ENCODE measurements around the gene ATXN7L1.

Gene ATXN7L1

DNA sequence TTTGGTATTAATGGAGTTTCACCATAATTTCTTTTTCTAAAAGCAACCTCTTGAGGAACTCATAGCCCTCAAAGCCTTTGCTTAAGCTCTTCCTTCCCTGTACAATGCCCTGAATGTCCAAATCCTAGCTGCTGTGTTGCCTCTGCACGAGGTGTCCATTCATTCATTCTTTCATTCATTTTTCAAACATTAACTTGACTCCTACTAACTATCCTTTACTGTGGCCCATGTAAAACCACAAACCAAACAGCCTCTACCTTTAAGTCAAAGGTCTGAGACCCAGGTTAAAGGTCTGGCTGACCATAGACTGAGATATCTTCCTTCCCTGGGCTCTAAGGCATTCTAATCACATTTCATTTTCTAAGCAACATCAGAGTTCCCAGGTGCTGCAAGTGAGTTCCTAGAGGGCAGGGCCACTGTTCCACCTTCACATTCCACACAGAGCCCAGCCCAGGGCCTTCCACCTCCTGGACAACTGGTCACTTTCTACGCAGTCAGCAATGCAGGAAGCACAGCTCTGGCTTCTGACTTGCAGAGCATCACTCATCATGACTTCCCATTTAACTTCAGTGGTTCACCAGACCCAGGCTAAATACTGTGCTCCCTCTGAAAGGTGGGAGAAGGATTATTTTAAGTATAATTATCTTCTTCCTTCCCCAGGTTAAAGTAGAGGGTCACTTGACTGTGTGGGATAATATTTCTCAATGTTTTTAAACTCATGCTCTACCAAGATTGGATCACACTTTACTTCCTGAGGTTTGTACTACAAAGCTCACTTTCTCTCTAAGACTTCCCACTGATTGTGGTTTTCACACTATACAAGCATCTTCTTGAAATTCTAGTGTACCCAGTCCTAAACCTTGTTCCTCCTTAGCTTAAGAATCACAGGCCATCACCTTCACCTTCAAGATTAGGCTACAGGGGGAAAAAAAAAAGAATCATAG is 19.1 kb downstream of the ATXN7L1 start:
- no peak for TF ChIP-seq YY1 (IDR thresholded peaks at IDR 0.05; ENCODE audit: low read depth)
- TF ChIP-seq, protein P1, sequence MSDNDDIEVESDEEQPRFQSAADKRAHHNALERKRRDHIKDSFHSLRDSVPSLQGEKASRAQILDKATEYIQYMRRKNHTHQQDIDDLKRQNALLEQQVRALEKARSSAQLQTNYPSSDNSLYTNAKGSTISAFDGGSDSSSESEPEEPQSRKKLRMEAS (IDR thresholded peaks at IDR 0.05), result no peak
- no peak for TF ChIP-seq RAD21 (IDR thresholded peaks at IDR 0.05; ENCODE audit: low read depth)
- TF ChIP-seq TEAD4 (IDR thresholded peaks at IDR 0.05), result no peak
- TF ChIP-seq EGR1 (IDR thresholded peaks at IDR 0.05), result no peak

DNA sequence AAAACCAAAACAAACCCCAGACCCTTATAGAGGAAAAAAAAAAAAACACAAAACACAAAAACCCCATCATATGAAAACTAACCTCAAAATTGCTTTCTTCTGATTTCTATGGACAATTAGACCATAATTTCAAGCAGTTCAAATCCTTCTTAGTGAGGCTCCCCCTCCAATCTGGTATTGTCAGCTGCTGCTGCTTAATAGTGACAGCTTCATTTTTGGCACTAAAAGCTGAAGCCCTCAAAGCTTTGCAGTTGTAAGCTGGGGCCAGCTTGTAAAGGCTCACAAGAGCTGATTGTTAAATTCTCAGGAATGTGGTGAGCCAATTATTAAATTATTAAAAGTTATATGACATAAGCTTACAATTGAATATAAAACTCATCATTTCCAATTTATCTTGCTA is 21.9 kb downstream of the ATXN7L1 start:
- TF ChIP-seq, protein P1 (IDR thresholded peaks at IDR 0.05), result no peak
- TF ChIP-seq CEBPB (IDR thresholded peaks at IDR 0.05), result no peak
- no peak for TF ChIP-seq TCF12 (IDR thresholded peaks at IDR 0.05; ENCODE audit: low read depth)
- TF ChIP-seq, protein P2, sequence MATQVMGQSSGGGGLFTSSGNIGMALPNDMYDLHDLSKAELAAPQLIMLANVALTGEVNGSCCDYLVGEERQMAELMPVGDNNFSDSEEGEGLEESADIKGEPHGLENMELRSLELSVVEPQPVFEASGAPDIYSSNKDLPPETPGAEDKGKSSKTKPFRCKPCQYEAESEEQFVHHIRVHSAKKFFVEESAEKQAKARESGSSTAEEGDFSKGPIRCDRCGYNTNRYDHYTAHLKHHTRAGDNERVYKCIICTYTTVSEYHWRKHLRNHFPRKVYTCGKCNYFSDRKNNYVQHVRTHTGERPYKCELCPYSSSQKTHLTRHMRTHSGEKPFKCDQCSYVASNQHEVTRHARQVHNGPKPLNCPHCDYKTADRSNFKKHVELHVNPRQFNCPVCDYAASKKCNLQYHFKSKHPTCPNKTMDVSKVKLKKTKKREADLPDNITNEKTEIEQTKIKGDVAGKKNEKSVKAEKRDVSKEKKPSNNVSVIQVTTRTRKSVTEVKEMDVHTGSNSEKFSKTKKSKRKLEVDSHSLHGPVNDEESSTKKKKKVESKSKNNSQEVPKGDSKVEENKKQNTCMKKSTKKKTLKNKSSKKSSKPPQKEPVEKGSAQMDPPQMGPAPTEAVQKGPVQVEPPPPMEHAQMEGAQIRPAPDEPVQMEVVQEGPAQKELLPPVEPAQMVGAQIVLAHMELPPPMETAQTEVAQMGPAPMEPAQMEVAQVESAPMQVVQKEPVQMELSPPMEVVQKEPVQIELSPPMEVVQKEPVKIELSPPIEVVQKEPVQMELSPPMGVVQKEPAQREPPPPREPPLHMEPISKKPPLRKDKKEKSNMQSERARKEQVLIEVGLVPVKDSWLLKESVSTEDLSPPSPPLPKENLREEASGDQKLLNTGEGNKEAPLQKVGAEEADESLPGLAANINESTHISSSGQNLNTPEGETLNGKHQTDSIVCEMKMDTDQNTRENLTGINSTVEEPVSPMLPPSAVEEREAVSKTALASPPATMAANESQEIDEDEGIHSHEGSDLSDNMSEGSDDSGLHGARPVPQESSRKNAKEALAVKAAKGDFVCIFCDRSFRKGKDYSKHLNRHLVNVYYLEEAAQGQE (IDR thresholded peaks at IDR 0.05; ENCODE audit: low read depth), result no peak
- no peak for TF ChIP-seq TAF1 (IDR thresholded peaks at IDR 0.05; ENCODE audit: low read depth)
- no peak for TF ChIP-seq CREB1 (IDR thresholded peaks at IDR 0.05; ENCODE audit: low read depth)
- no peak for TF ChIP-seq RAD21 (IDR thresholded peaks at IDR 0.05; ENCODE audit: low read depth)
- no peak for TF ChIP-seq FOXM1 (IDR thresholded peaks at IDR 0.05; ENCODE audit: borderline replicate concordance, low read depth)

DNA sequence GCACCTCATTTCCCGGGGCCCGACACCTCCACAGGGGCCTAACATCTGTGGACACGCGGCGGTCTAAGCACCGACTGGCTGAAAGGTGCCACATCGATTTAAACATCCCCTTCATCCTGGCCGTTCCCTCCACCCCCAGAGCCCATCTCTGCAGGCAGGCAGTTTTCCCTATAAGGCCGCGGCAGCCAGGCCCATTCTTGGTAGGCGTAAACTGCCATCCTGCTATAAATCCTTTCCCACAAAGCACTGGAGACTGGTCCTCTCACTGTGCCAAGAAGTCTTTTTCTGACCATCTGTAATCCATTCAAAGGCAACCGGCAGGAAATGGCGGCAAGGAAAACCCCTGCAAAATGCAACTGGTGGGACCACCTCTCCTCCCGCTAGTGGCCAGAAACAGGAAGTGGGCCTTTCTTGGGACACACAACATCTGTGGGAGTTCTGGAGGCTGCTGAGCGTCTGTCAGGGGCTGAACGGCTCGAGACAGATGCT is 22.4 kb downstream of the ATXN7L1 start:
- TF ChIP-seq EGR1 (IDR thresholded peaks at IDR 0.05) (no peak), TCF12 (IDR thresholded peaks at IDR 0.05; ENCODE audit: low read depth) (no peak), CEBPB (IDR thresholded peaks at IDR 0.05) (no peak), TEAD4 (IDR thresholded peaks at IDR 0.05) (no peak), RAD21 (IDR thresholded peaks at IDR 0.05; ENCODE audit: low read depth) (no peak), YY1 (IDR thresholded peaks at IDR 0.05; ENCODE audit: low read depth) (no peak), CREB1 (IDR thresholded peaks at IDR 0.05; ENCODE audit: low read depth) (no peak), ZBTB7A (IDR thresholded peaks at IDR 0.05; ENCODE audit: low read depth) (no peak), EP300 (IDR thresholded peaks at IDR 0.05; ENCODE audit: borderline replicate concordance) (no peak), NFIC (IDR thresholded peaks at IDR 0.05) (no peak)
- TF ChIP-seq, protein P2 (IDR thresholded peaks at IDR 0.05; ENCODE audit: low read depth), result no peak
- TF ChIP-seq, protein P1 (IDR thresholded peaks at IDR 0.05), result no peak

DNA sequence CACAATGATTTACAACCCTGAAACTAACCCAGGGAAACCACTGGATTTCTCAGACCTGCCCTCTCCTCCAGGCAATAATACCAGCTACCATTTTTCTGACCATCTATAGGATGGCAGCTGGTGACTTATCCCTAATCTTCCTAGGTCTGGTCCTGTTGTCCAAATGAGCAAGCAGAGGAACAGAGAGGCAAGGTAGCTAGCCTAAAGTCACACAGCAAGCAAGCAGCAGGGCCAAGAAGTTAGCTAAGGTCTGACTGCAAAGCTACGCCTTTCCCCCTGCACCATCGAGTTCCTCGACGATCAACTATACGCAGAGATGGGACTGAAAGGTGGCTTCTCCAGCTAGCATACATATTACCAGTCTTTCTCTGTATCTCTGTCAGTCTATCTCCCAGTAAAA is 25.3 kb downstream of the ATXN7L1 start:
- TF ChIP-seq NFIC (IDR thresholded peaks at IDR 0.05) (no peak), TAF1 (IDR thresholded peaks at IDR 0.05; ENCODE audit: low read depth) (no peak), RAD21 (IDR thresholded peaks at IDR 0.05; ENCODE audit: low read depth) (no peak), EGR1 (IDR thresholded peaks at IDR 0.05) (no peak), CEBPB (IDR thresholded peaks at IDR 0.05) (no peak), TCF12 (IDR thresholded peaks at IDR 0.05; ENCODE audit: low read depth) (no peak)
- TF ChIP-seq, protein P3, sequence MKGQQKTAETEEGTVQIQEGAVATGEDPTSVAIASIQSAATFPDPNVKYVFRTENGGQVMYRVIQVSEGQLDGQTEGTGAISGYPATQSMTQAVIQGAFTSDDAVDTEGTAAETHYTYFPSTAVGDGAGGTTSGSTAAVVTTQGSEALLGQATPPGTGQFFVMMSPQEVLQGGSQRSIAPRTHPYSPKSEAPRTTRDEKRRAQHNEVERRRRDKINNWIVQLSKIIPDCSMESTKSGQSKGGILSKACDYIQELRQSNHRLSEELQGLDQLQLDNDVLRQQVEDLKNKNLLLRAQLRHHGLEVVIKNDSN (IDR thresholded peaks at IDR 0.05), result no peak
- TF ChIP-seq, protein P1 (IDR thresholded peaks at IDR 0.05), result no peak

DNA sequence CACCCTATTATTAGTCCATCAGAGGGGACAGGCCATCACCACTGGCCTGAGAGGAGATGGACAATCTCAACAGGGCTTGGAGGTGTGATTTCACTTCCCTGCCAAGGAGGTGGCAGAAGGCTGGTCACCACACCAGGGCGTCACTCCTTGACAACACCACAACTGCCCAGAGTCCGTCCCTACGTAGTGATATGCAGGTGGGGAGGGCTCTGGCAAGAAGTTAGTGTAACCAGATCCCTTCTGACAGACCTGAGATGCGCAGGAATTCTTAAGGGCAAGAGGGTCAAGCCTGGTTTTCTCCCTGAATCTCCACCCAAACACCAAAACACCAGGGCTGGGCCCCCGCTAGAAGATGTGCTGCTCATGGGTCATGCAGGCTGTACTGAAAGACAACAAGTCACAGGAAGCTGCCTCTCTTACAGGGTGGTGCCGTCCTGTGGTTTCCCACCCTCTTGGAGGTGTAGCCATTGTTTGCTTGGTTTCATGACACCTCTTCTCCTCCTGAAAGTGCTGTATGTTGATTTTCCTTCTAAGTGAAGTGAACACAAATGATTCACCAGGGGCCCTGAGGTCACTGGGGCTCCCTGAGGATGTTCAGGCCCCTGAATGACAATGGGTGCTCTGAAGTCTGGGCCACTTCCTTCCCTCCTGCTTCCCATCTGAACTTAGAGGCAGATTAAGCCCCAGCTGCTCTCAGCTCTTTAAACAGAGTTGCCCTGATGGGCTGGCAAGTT is 27.1 kb downstream of the ATXN7L1 start:
- TF ChIP-seq EP300 (IDR thresholded peaks at IDR 0.05; ENCODE audit: borderline replicate concordance) (no peak), TCF12 (IDR thresholded peaks at IDR 0.05; ENCODE audit: low read depth) (no peak), TEAD4 (IDR thresholded peaks at IDR 0.05) (no peak), CREB1 (IDR thresholded peaks at IDR 0.05; ENCODE audit: low read depth) (no peak), FOXM1 (IDR thresholded peaks at IDR 0.05; ENCODE audit: borderline replicate concordance, low read depth) (no peak), CEBPB (IDR thresholded peaks at IDR 0.05) (no peak)
- TF ChIP-seq, protein P3 (IDR thresholded peaks at IDR 0.05), result no peak
- TF ChIP-seq, protein P2 (IDR thresholded peaks at IDR 0.05; ENCODE audit: low read depth), result no peak

Data from Ishikawa (cell line).